Measurements from ENCODE around the gene GCNT2.

The GCNT2 gene

DNA sequence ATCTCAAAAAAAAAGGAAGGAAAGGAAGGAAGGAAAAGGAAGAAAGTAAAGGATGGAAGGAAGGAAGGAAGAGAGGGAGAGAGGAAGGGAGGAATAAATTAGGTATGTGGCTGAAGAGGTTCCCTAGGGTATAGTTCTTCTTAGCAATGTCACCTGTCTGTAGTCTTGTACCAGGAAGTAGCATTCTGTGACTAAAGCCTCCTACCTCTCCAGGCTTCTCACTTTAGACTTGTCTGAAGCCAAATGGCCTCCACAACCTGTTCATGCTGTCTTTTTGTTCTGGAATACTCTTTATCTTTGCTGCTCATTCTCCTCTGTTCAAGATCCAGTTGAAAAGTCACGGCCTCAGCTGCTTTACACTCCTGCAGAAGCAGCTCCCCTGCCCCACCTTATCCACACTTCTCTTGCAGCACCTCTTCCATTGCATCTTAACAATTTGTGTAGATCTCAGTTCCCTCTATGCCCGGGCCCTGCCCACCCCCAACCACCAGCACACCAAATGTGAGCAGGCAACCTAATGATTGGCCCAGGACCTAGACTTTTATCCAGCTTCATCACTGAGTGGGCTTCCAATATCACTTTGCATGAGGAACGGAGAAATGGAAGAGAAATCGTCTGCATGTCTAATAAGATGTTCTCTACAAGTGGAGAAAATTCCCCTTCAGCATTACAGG lies 19.1 kb downstream of the GCNT2 start:
- no peak for TF ChIP-seq POLR2A (IDR thresholded peaks at IDR 0.05; ENCODE audit: extremely low read depth, insufficient read length)
- TF ChIP-seq, protein P1, sequence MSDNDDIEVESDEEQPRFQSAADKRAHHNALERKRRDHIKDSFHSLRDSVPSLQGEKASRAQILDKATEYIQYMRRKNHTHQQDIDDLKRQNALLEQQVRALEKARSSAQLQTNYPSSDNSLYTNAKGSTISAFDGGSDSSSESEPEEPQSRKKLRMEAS (IDR thresholded peaks at IDR 0.05; ENCODE audit: low read depth, low read length), result no peak
- TF ChIP-seq, protein P2, sequence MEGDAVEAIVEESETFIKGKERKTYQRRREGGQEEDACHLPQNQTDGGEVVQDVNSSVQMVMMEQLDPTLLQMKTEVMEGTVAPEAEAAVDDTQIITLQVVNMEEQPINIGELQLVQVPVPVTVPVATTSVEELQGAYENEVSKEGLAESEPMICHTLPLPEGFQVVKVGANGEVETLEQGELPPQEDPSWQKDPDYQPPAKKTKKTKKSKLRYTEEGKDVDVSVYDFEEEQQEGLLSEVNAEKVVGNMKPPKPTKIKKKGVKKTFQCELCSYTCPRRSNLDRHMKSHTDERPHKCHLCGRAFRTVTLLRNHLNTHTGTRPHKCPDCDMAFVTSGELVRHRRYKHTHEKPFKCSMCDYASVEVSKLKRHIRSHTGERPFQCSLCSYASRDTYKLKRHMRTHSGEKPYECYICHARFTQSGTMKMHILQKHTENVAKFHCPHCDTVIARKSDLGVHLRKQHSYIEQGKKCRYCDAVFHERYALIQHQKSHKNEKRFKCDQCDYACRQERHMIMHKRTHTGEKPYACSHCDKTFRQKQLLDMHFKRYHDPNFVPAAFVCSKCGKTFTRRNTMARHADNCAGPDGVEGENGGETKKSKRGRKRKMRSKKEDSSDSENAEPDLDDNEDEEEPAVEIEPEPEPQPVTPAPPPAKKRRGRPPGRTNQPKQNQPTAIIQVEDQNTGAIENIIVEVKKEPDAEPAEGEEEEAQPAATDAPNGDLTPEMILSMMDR (IDR thresholded peaks at IDR 0.05; ENCODE audit: low read depth, low read length), result no peak
- TF ChIP-seq MYC (IDR thresholded peaks at IDR 0.05; ENCODE audit: low read depth, low read length), result no peak
- H3K4me3 ChIP-seq (ENCODE audit: low read depth, low read length), result no peak overlapping the region
- no peak for DNase-seq (ENCODE audit: low read depth)

DNA sequence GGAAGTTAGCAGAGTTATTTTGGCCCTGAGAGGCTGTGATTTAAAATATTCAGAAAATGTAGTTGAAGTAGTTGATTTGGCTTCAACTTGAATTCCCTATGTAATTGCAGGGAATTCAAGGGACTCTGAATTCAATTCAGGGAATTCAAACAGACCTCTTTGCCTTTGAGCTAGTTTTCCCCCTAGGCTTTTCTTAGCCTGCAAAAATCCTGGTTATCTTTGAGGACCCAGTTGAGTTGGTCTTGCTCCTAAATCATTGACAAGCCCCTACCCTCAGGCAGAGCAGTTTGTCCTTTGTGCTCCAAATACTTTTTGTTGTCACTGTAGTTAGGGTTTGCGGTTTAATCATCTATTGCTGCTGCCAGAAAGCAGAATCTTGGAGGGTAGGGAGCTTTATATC lies 20.4 kb downstream of the GCNT2 start:
- no peak for DNase-seq (ENCODE audit: low read depth)
- TF ChIP-seq, protein P1 (IDR thresholded peaks at IDR 0.05; ENCODE audit: low read depth, low read length), result no peak
- TF ChIP-seq MYC (IDR thresholded peaks at IDR 0.05; ENCODE audit: low read depth, low read length) (no peak), POLR2A (IDR thresholded peaks at IDR 0.05; ENCODE audit: extremely low read depth, insufficient read length) (no peak)
- TF ChIP-seq, protein P2 (IDR thresholded peaks at IDR 0.05; ENCODE audit: low read depth, low read length), result no peak
- H3K4me3 ChIP-seq (ENCODE audit: low read depth, low read length), result no peak overlapping the region

DNA sequence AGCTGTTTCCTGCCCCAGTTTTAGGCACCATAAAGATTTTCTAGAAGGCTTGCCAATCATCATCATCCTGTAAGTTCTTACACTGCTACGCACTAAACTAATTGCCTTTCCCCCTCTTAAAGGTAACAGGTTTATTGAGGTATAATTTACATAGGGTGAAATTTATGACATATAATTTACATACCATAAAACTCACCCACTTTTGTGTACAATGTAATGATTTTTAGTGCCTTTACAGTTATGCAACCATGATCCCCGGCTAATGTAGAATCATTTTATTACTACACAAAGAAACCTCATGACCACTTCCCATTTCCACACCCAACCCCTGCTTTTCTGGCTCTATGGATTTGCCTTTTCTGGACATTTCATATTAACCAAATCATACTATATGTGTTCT lies 21.1 kb downstream of the GCNT2 start:
- TF ChIP-seq POLR2A (IDR thresholded peaks at IDR 0.05; ENCODE audit: extremely low read depth, insufficient read length) (no peak), MYC (IDR thresholded peaks at IDR 0.05; ENCODE audit: low read depth, low read length) (no peak)
- TF ChIP-seq, protein P2 (IDR thresholded peaks at IDR 0.05; ENCODE audit: low read depth, low read length), result no peak
- TF ChIP-seq, protein P1 (IDR thresholded peaks at IDR 0.05; ENCODE audit: low read depth, low read length), result no peak
- no peak overlapping the region for H3K4me3 ChIP-seq (ENCODE audit: low read depth, low read length)
- DNase-seq (ENCODE audit: low read depth), result peak; percentile 77

DNA sequence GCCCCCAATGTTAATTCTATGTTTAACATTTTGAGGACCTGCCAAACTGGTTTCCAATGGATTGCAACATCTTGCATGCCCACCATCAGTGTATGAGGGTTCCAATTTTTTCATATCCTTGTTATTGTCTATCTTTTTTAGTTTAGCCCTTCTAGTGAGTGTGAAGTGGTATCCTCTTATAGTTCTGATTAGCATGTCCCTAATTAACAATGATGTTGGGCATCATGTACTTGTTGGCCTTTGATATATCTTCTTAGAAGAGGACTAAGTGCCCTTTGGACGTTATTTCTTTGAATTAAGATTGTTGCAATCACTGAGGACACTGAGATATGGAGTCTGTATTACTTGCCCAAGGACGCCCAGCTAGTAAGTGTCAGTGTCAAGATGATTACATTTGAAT lies 22.3 kb downstream of the GCNT2 start:
- no peak overlapping the region for H3K4me3 ChIP-seq (ENCODE audit: low read depth, low read length)
- no peak for DNase-seq (ENCODE audit: low read depth)
- TF ChIP-seq, protein P2 (IDR thresholded peaks at IDR 0.05; ENCODE audit: low read depth, low read length), result no peak
- TF ChIP-seq MYC (IDR thresholded peaks at IDR 0.05; ENCODE audit: low read depth, low read length), result no peak
- TF ChIP-seq POLR2A (IDR thresholded peaks at IDR 0.05; ENCODE audit: extremely low read depth, insufficient read length), result no peak
- TF ChIP-seq, protein P1 (IDR thresholded peaks at IDR 0.05; ENCODE audit: low read depth, low read length), result no peak

DNA sequence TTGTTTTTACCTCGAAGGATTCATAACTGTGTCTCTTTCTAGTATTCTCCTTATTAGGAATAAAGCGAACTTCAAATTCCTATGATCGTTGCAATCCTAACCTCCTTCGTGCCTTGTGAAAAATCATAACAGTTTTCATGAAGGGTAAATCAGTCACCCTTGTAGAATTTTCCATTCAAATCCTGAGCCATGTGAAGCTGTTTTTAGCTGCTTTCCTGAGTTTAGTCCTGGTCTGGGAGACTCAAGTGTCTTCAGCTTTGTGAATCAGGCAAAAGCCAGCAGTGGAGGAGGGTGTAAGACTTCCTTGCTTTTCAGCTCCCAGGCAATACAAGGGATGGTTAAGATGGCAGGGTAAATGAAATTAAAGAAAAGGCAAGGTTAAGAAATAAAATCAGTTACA lies 24.3 kb downstream of the GCNT2 start:
- TF ChIP-seq, protein P1 (IDR thresholded peaks at IDR 0.05; ENCODE audit: low read depth, low read length), result no peak
- TF ChIP-seq, protein P2 (IDR thresholded peaks at IDR 0.05; ENCODE audit: low read depth, low read length), result no peak
- no peak for TF ChIP-seq POLR2A (IDR thresholded peaks at IDR 0.05; ENCODE audit: extremely low read depth, insufficient read length)
- no peak for TF ChIP-seq MYC (IDR thresholded peaks at IDR 0.05; ENCODE audit: low read depth, low read length)
- no peak overlapping the region for H3K4me3 ChIP-seq (ENCODE audit: low read depth, low read length)
- DNase-seq (ENCODE audit: low read depth), result no peak
